ENCODE results near the gene SOS2.

GRCh38 chr14:50121486-50121885 lies 109.9 kb downstream of the SOS2 start:
- no peak for TF ChIP-seq CTCF (conservative IDR thresholded peaks at IDR 0.05)
- no peak for TF ChIP-seq EZH2 (IDR thresholded peaks at IDR 0.05; ENCODE audit: low read depth)

Data from PC-9 (cell line).